WERI-Rb-1 (cell line): ENCODE results near the gene RUSC2.

Source experiments
- DNase-seq: peaks from one replicate; pipeline ENCODE4 v3.0.0-alpha.2; 2020
- H3K27ac ChIP-seq: fragments of 250-450 bp; sonication (Bioruptor Pico); 2 replicates; pipeline ENCODE4 v1.5.1; 2020; ENCODE audit warnings: mild to moderate bottlenecking, moderate library complexity
- H3K27me3 ChIP-seq: fragments of 250-450 bp; sonication (Bioruptor Pico); 2 replicates; pipeline ENCODE4 v1.5.1; 2021; ENCODE audit warnings: mild to moderate bottlenecking, low read depth, moderate library complexity; ENCODE audit not compliant: insufficient read depth, severe bottlenecking
- H3K36me3 ChIP-seq: fragments of 250-450 bp; sonication (Bioruptor Pico); 2 replicates; pipeline ENCODE4 v1.5.1; 2020; ENCODE audit warnings: mild to moderate bottlenecking, moderate library complexity
- H3K4me3 ChIP-seq: 2 replicates; pipeline ENCODE4 v1.5.1; 2011; ENCODE audit warnings: low read depth, mild to moderate bottlenecking, control low read depth, low read length
- H3K9me3 ChIP-seq: fragments of 250-450 bp; sonication (Bioruptor Pico); 2 replicates; pipeline ENCODE4 v1.5.1; 2021; ENCODE audit warnings: mild to moderate bottlenecking, moderate library complexity; ENCODE audit not compliant: severe bottlenecking
- CTCF ChIP-seq: IDR thresholded peaks from 2 replicates; pipeline ENCODE4 v1.5.1; 2011; ENCODE audit warnings: low read depth, mild to moderate bottlenecking, control low read depth, inconsistent platforms, low read length

Gene RUSC2

GRCh38 chr9:35510383-35510753, 20.5 kb downstream of the RUSC2 start:
- H3K27ac ChIP-seq, result no peak overlapping the region
- H3K27me3 ChIP-seq, result no peaks in the 10 kb centered on the region
- no peaks in the 10 kb centered on the region for H3K9me3 ChIP-seq
- no peaks in the 10 kb centered on the region for H3K36me3 ChIP-seq
- H3K4me3 ChIP-seq, result no peak overlapping the region
- no peak for DNase-seq
- TF ChIP-seq CTCF, result no peak

- Histone ChIP-seq H3K4me3 (no peak overlapping the region), H3K9me3 (no peaks in the 10 kb centered on the region), H3K27ac (no peak overlapping the region), H3K36me3 (no peaks in the 10 kb centered on the region), H3K27me3 (no peaks in the 10 kb centered on the region)
- no peak for DNase-seq
- TF ChIP-seq CTCF, result no peak
Measured at GRCh38 chr9:35510754-35511428, 21.0 kb downstream of the RUSC2 start.

GRCh38 chr9:35511453-35511852, 21.5 kb downstream of the RUSC2 start:
- H3K9me3 ChIP-seq, result no peaks in the 10 kb centered on the region
- no peak for TF ChIP-seq CTCF
- H3K36me3 ChIP-seq, result no peaks in the 10 kb centered on the region
- H3K27ac ChIP-seq, result no peak overlapping the region
- H3K4me3 ChIP-seq, result no peak overlapping the region
- DNase-seq, result no peak
- H3K27me3 ChIP-seq, result no peaks in the 10 kb centered on the region

GRCh38 chr9:35515766-35516165, 25.9 kb downstream of the RUSC2 start:
- Histone ChIP-seq H3K4me3 (no peak overlapping the region), H3K27me3 (no peaks in the 10 kb centered on the region), H3K27ac (no peak overlapping the region), H3K36me3 (no peaks in the 10 kb centered on the region), H3K9me3 (no peaks in the 10 kb centered on the region)
- no peak for DNase-seq
- TF ChIP-seq CTCF, result no peak

- DNase-seq, result no peak
- no peak for TF ChIP-seq CTCF
- H3K27ac ChIP-seq, result no peak overlapping the region
- no peaks in the 10 kb centered on the region for H3K36me3 ChIP-seq
- H3K27me3 ChIP-seq, result no peaks in the 10 kb centered on the region
- no peak overlapping the region for H3K4me3 ChIP-seq
- H3K9me3 ChIP-seq, result no peaks in the 10 kb centered on the region
Measured at GRCh38 chr9:35516479-35516878, 26.6 kb downstream of the RUSC2 start.

- no peak overlapping the region for H3K27ac ChIP-seq
- no peak for TF ChIP-seq CTCF
- H3K9me3 ChIP-seq, result no peaks in the 10 kb centered on the region
- DNase-seq, result no peak
- H3K4me3 ChIP-seq, result no peak overlapping the region
- H3K27me3 ChIP-seq, result no peaks in the 10 kb centered on the region
- H3K36me3 ChIP-seq, result no peaks in the 10 kb centered on the region
Measured at GRCh38 chr9:35517131-35517530, 27.2 kb downstream of the RUSC2 start.
